ENCODE data around the gene SNX8. TPM values are rescaled to one million over a fixed set of nuclear protein-coding genes. Genes with fewer than 3 reads are reported as not detected.
A peak's percentile ranks its signal among the peaks of the same experiment; 100 is the strongest.

Gene SNX8
- polyA plus RNA-seq, 1 donor: 29.2 TPM

- DNase-seq (ENCODE audit: low read depth): no peak
Measured at GRCh38 chr7:2223321-2223720, 90.9 kb downstream of the SNX8 start.

DNA sequence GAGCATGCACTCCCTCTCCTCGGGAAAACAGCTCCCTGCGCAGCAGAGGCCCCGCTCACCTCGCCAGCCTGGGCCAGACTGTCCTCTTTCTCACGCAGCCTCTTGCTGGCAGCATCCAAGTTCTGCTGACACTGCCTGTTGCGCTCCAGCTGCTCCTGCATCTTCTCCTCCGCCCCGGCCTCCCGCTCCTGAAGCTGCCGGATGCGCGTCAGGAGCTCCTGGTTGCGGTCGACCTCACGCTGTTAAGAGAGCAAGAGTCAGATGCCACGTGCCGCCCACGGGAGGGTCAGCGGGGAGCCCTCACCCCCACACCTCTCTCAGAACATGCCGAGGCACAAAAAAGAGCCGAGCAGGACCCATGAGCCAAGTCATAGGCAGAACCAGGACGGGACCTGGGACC, 91.7 kb downstream of the SNX8 start:
- no peak for DNase-seq (ENCODE audit: low read depth)

DNA sequence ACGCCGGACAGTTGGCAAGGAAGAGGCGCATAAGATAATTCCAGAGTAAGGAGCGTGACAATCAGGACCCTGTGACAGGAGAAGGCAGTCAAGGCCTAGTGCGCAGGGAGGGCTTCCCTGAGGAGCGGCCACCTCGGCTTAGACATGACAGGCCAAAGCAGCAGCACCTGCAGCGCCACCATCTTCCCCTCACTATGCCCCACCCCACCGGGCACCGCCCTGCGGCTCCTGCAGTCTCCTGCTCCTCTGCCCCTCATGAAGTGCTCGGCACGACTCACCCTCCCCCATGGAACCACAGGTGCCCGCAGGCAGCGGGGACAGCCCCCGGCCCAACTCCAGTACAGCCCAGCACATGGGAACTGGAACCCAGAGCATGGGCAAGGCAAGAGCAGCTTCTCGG, 93.3 kb downstream of the SNX8 start:
- no peak for DNase-seq (ENCODE audit: low read depth)

- DNase-seq (ENCODE audit: low read depth): no peak
Measured at GRCh38 chr7:2220506-2220905, 93.7 kb downstream of the SNX8 start.

GRCh38 chr7:2220030-2220429, 94.2 kb downstream of the SNX8 start:
- no peak for DNase-seq (ENCODE audit: low read depth)

- DNase-seq (ENCODE audit: low read depth): no peak
Measured at GRCh38 chr7:2219606-2220005, 94.6 kb downstream of the SNX8 start.

GRCh38 chr7:2219136-2219535, 95.1 kb downstream of the SNX8 start:
- no peak for DNase-seq (ENCODE audit: low read depth)

DNA sequence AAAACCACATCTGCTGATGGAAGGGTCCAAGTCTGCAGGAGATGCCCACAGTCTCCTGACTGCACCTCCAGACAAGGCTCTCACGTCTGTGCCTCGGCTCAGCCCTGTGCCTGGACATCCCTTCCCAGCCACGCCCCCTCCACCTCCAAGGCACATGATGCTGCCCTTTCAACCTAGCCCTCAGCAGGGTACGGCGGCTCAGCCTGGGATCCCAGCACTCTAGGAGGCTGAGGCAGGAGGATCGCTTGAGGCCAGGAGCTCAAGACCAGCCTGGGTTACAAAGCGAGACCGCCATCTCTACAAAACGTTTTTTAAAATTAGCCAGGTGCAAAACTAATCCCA, 95.8 kb downstream of the SNX8 start:
- DNase-seq (ENCODE audit: low read depth): no peak

DNA sequence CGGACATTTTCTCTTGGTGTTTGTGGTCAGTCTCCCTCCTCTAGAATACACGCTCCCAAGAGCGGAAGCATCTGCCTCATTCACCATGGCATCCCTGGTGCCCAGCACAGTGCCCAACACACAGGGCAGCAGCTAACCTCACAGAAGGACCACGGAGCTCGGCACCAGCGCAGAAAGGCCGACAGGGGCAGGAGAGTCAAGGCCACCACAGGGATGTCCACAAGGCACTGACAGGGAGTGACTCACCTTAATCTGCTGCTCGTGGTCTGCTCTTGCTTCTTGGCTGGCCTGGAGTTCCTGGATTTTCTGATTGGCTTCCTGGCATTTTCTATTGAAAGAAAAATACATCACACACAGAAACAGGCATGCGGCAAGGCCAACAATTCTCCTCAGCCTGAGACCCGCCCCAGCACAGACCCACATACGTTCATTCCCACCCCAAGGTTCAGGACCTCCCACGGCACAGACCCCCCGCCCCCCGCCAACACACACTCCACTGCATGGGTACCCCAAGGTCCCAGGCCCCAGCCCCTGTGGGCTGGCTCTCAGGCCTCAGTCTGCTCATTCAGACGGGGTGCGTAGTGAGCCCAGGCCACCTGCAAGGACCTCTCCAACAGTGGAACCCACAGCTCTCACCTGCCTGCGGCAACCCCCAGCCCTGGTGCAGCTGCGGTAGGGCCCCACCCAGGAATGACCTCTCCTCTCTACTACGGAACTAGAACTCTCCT, 96.4 kb downstream of the SNX8 start:
- no peak for DNase-seq (ENCODE audit: low read depth)

DNA sequence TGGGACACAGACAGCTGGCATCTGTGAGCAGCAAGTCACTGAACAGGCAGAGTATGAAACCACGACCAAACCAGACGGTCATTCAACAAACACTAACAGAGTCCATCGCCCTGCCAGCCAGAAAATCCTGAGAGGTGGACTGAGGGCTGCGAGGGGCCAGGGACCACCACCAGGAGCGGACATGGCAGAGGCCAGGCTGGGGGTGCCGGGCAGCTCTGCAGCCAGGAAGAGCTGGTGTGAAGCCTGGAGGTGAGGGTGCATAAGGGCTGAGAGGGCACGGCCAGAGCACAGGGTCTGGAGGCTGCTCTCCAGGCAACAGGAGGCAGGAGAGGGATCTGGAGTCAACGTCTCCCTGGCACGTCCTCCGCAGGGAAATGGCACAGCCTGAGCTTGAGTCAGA, 97.0 kb downstream of the SNX8 start:
- no peak for DNase-seq (ENCODE audit: low read depth)

GRCh38 chr7:2215851-2216250, 98.4 kb downstream of the SNX8 start:
- no peak for DNase-seq (ENCODE audit: low read depth)

- no peak for DNase-seq (ENCODE audit: low read depth)
Measured at GRCh38 chr7:2214636-2215035, 99.6 kb downstream of the SNX8 start.

GRCh38 chr7:2213551-2214215, 100.6 kb downstream of the SNX8 start:
- no peak for DNase-seq (ENCODE audit: low read depth)

- DNase-seq (ENCODE audit: low read depth): no peak
Measured at GRCh38 chr7:2212906-2213305, 101.3 kb downstream of the SNX8 start.

GRCh38 chr7:2211926-2212325, 102.3 kb downstream of the SNX8 start:
- DNase-seq (ENCODE audit: low read depth): no peak

DNA sequence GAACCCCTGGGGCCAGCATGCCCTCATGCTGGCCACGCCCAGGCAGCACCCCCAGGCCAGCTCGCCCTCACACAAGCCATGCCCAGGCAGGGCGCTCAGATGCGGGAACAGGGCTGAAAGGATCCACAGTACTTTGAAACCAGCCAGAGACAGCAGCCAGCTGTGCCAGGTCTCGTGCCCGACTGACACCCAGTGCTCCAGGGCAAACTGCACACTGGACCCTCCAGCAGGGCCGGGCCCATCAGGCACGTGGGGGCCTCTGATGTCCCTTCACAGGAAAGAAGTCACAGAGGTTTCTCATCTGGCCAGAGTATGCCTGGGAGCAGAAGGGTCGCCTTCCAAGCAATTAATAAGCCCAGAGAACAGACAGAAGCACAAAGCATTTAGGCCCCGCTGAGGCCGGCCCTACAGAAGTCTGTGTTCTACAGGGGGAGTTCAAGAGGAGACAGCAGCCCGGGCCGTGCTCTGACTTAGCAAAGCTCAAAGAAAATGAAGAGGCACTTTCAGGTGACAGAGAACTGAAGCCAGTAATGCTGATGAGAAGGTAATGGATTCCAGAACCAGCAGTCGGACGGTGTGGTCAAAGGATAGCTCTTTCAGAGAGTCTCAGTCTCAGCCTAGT, 102.9 kb downstream of the SNX8 start:
- no peak for DNase-seq (ENCODE audit: low read depth)

- no peak for DNase-seq (ENCODE audit: low read depth)
Measured at GRCh38 chr7:2210551-2211258, 103.5 kb downstream of the SNX8 start.

DNA sequence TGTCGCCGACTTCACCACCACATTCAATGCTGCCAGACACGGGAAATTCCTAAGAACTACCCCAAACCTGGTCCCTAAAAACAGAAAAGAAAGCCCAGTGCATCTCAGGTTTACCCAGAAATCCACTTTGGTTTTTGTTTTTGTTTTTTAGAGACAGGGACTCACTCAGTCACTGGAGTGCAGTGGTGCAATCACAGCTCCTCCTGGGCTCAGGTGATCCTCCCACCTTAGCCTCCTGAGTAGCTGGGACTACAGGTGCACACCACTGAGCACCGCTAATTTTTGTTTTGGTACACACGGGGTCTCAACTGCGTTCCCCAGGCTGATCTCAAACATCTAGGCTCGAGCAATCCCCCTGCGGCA, 104.3 kb downstream of the SNX8 start:
- no peak for DNase-seq (ENCODE audit: low read depth)

GRCh38 chr7:2209146-2209960, 104.9 kb downstream of the SNX8 start:
- peak; percentile 17 for DNase-seq (ENCODE audit: low read depth)

- no peak for DNase-seq (ENCODE audit: low read depth)
Measured at GRCh38 chr7:2208712-2209111, 105.5 kb downstream of the SNX8 start.

GRCh38 chr7:2205036-2205780, 109.0 kb downstream of the SNX8 start:
- no peak for DNase-seq (ENCODE audit: low read depth)
